ENCODE results near the gene FLCN. TPM values are rescaled to one million over a fixed set of nuclear protein-coding genes. Genes with fewer than 3 reads are reported as not detected.

FLCN gene
- total and polyA plus RNA-seq, 2 of the 13 experiments (the other 11 are each of a cell fraction or from before 2014, with no cell fraction given), result 16.6 to 24.9 TPM

GRCh38 chr17:17232303-17232621, 4.7 kb downstream of the FLCN start:
- ATAC-seq (no peak), FAIRE-seq (no peak), DNase-seq (ENCODE audit: low spot score) (no peak)
- WGBS (ENCODE audit: low lambda C conversion rate), result 95% methylated on average over 11 of the region's 11 CpGs
- BruUV-seq (replicated peaks), result no TSS peak
- H3K9me3 ChIP-seq (ENCODE audit: low read length), result no peaks in the 10 kb centered on the region
- no peak overlapping the region for H3K4me2 ChIP-seq (ENCODE audit: low read depth, low read length)
- no peak overlapping the region for H2AFZ ChIP-seq (ENCODE audit: low read length)
- peaks cover 28% of the 10 kb centered on the region for H3K79me2 ChIP-seq (ENCODE audit: insufficient read depth, low read length)
- TF ChIP-seq ZNF577 (CRISPR knock-in tag; IDR thresholded peaks at IDR 0.05; ENCODE audit: borderline replicate concordance, low read depth) (no peak), ZNF501 (CRISPR knock-in tag; IDR thresholded peaks at IDR 0.05) (no peak), GATAD1 (CRISPR knock-in tag; IDR thresholded peaks at IDR 0.05) (no peak), HNRNPLL (IDR thresholded peaks at IDR 0.05; ENCODE audit: low read depth, low read length, poor library complexity, severe bottlenecking) (no peak), ZNF781 (CRISPR knock-in tag; IDR thresholded peaks at IDR 0.05; ENCODE audit: borderline replicate concordance, not compliant biosample characterization) (no peak), TBP (CRISPR knock-in tag; IDR thresholded peaks at IDR 0.05) (no peak), TMF1 (CRISPR knock-in tag; IDR thresholded peaks at IDR 0.05; ENCODE audit: low read depth) (no peak)
- TF ChIP-seq, protein P1, sequence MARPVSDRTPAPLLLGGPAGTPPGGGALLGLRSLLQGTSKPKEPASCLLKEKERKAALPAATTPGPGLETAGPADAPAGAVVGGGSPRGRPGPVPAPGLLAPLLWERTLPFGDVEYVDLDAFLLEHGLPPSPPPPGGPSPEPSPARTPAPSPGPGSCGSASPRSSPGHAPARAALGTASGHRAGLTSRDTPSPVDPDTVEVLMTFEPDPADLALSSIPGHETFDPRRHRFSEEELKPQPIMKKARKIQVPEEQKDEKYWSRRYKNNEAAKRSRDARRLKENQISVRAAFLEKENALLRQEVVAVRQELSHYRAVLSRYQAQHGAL (CRISPR knock-in tag; IDR thresholded peaks at IDR 0.05; ENCODE audit: not compliant biosample characterization), result no peak
- TF ChIP-seq, protein P2, sequence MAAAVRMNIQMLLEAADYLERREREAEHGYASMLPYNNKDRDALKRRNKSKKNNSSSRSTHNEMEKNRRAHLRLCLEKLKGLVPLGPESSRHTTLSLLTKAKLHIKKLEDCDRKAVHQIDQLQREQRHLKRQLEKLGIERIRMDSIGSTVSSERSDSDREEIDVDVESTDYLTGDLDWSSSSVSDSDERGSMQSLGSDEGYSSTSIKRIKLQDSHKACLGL (CRISPR knock-in tag; IDR thresholded peaks at IDR 0.05), result no peak
- TF ChIP-seq, protein P3, sequence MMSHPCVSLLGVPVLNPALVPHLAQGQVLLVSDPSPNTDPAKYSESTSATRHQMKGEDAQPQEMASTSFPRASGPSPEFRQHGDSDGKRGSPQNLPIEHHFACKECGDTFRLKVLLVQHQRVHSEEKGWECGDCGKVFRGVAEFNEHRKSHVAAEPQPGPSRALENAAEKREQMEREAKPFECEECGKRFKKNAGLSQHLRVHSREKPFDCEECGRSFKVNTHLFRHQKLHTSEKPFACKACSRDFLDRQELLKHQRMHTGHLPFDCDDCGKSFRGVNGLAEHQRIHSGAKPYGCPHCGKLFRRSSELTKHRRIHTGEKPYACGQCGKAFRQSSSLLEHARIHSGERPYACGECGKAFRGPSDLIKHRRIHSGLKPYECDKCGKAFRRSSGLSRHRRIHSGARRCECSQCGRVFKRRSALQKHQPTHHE (CRISPR knock-in tag; IDR thresholded peaks at IDR 0.05; ENCODE audit: borderline replicate concordance), result no peak
- H3K4me3 ChIP-seq (replicated peaks in 1 of 3; ENCODE audit: insufficient read depth in 1 of 3, low read depth in 2 of 3, low read length in 3 of 3), result no peak overlapping the region
- H3K27me3 ChIP-seq (ENCODE audit: control insufficient read depth in 1 of 2, insufficient read depth in 2 of 2, low read length in 2 of 2), result no peaks in the 10 kb centered on the region
- H3K27ac ChIP-seq (ENCODE audit: extremely low read length, insufficient read depth, low read length), result peak overlapping the region; percentile 12
- H4K20me1 ChIP-seq (ENCODE audit: insufficient read depth, low read length), result no peaks in the 10 kb centered on the region
- peaks cover 46% of the 10 kb centered on the region for H3K4me1 ChIP-seq (ENCODE audit: insufficient read depth, low read length)
- intact Hi-C loops (cut with micrococcal nuclease; ENCODE audit: unreplicated experiment), result no loop called here
- no peak overlapping the region for H3K9ac ChIP-seq (ENCODE audit: insufficient read depth, low read depth, low read length)
- in situ Hi-C loops (cut with HindIII; ENCODE audit: extremely low pct_ligation_motif_present, low pct_unique_long_range_greater_than_20kb), result no loop called here
- peaks cover 22 to 51% of the 10 kb centered on the region in 2 experiments for H3K36me3 ChIP-seq (replicated peaks in 1 of 2; ENCODE audit: control insufficient read depth in 1 of 2, insufficient read depth in 2 of 2, low read length in 2 of 2)
- CTCF ChIA-PET (ENCODE audit: low intra/inter-chr PET ratio, low total read pairs), result no interaction called here
- POLR2A ChIA-PET, result no interaction called here
